Stimulated activated naive CD8-positive, alpha-beta T cell treated with anti-CD3 and anti-CD28 coated beads, Interleukin-15, Interleukin-2, amounts not matched to agents 100 U/mL and 50 U/mL, for 24 hours (primary cell): Measurements from ENCODE around the gene PREPL.

Experiments
- ATAC-seq: fragments of 150-1000 bp; cut with Tn5 transposase; one replicate; pipeline ENCODE4 v1.10.0; 2021
- DNase-seq: peaks from one replicate; pipeline ENCODE4 v3.0.0; 2021

PREPL gene

GRCh38 chr2:44295633-44296359 lies 65.5 kb downstream of the PREPL start:
- DNase-seq (no peak), ATAC-seq (no peak)

GRCh38 chr2:44295113-44295512 lies 66.2 kb downstream of the PREPL start:
- no peak for DNase-seq
- ATAC-seq, result no peak

- DNase-seq (no peak), ATAC-seq (no peak)
Observed at GRCh38 chr2:44291281-44292248, 69.7 kb downstream of the PREPL start.

- no peak for DNase-seq
- ATAC-seq, result no peak
Observed at GRCh38 chr2:44290261-44290660, 71.0 kb downstream of the PREPL start.

GRCh38 chr2:44286884-44287638 lies 74.2 kb downstream of the PREPL start:
- no peak for ATAC-seq
- DNase-seq, result no peak

GRCh38 chr2:44286119-44286883 lies 75.0 kb downstream of the PREPL start:
- ATAC-seq (no peak), DNase-seq (no peak)

- DNase-seq (no peak), ATAC-seq (no peak)
Observed at GRCh38 chr2:44285174-44285573, 76.1 kb downstream of the PREPL start.

- ATAC-seq (no peak), DNase-seq (no peak)
Observed at GRCh38 chr2:44283116-44283666, 78.1 kb downstream of the PREPL start.

- no peak for ATAC-seq
- no peak for DNase-seq
Observed at GRCh38 chr2:44280869-44281268, 80.4 kb downstream of the PREPL start.

GRCh38 chr2:44277541-44277940 lies 83.8 kb downstream of the PREPL start:
- ATAC-seq (no peak), DNase-seq (no peak)

- no peak for DNase-seq
- no peak for ATAC-seq
Observed at GRCh38 chr2:44275927-44276303, 85.4 kb downstream of the PREPL start.

- ATAC-seq, result no peak
- DNase-seq, result no peak
Observed at GRCh38 chr2:44273596-44273995, 87.7 kb downstream of the PREPL start.

GRCh38 chr2:44273076-44273475 lies 88.2 kb downstream of the PREPL start:
- DNase-seq, result no peak

GRCh38 chr2:44271296-44271695 lies 90.0 kb downstream of the PREPL start:
- ATAC-seq (no peak), DNase-seq (no peak)

More at GRCh38 chr2:44273076-44273475, 88.2 kb downstream of the PREPL start:
- no peak for ATAC-seq

GRCh38 chr2:44269831-44270230 lies 91.5 kb downstream of the PREPL start:
- no peak for DNase-seq

GRCh38 chr2:44267796-44268648 lies 93.3 kb downstream of the PREPL start:
- ATAC-seq, result no peak
- no peak for DNase-seq

More at GRCh38 chr2:44269831-44270230, 91.5 kb downstream of the PREPL start:
- ATAC-seq, result no peak
